GM19463 (cell line): ENCODE measurements around the gene GYPC.
A peak's percentile ranks its signal among the peaks of the same experiment; 100 is the strongest.

Source experiments
- ATAC-seq: cut with Tn5 transposase; IDR thresholded peaks from one replicate; pipeline ENCODE4 v1.9.1; 2021; ENCODE audit warnings: mild to moderate bottlenecking, moderate library complexity; ENCODE audit not compliant: unreplicated experiment

Gene GYPC

GRCh38 chr2:126649101-126649500, 6.9 kb upstream of the GYPC start:
- ATAC-seq: no peak

GRCh38 chr2:126650994-126651393, 5.0 kb upstream of the GYPC start:
- no peak for ATAC-seq

- ATAC-seq: no peak
Observed at GRCh38 chr2:126652323-126652891, 3.6 kb upstream of the GYPC start.

- no peak for ATAC-seq
Observed at GRCh38 chr2:126653109-126653508, 2.8 kb upstream of the GYPC start.

- ATAC-seq: no peak
Observed at GRCh38 chr2:126653761-126654160, 2.2 kb upstream of the GYPC start.

- ATAC-seq: no peak
Observed at GRCh38 chr2:126655051-126655450, 907 bp upstream of the GYPC start.

GRCh38 chr2:126656431-126657147, 631 bp downstream of the GYPC start:
- peak; percentile 23 for ATAC-seq

- peak; percentile 20 for ATAC-seq
Observed at GRCh38 chr2:126657148-126657635, 1.2 kb downstream of the GYPC start.

GRCh38 chr2:126657636-126658318, 1.8 kb downstream of the GYPC start:
- peak; percentile 55 for ATAC-seq

- peak; percentile 4 for ATAC-seq
Observed at GRCh38 chr2:126658319-126658904, 2.5 kb downstream of the GYPC start.

GRCh38 chr2:126658905-126659561, 3.1 kb downstream of the GYPC start:
- ATAC-seq: peak; percentile 40

- ATAC-seq: no peak
Observed at GRCh38 chr2:126659562-126660467, 3.9 kb downstream of the GYPC start.

- ATAC-seq: no peak
Observed at GRCh38 chr2:126660971-126661370, 5.0 kb downstream of the GYPC start.

- no peak for ATAC-seq
Observed at GRCh38 chr2:126661702-126662500, 5.9 kb downstream of the GYPC start.

- ATAC-seq: no peak
Observed at GRCh38 chr2:126662621-126663020, 6.7 kb downstream of the GYPC start.

GRCh38 chr2:126663184-126663963, 7.4 kb downstream of the GYPC start:
- no peak for ATAC-seq

GRCh38 chr2:126664234-126664633, 8.3 kb downstream of the GYPC start:
- ATAC-seq: peak; percentile 75

GRCh38 chr2:126664639-126665038, 8.7 kb downstream of the GYPC start:
- peak; percentile 29 for ATAC-seq
